HepG2 (cell line): ENCODE data around the gene UQCR10. TPM values are rescaled to one million over a fixed set of nuclear protein-coding genes. Genes with fewer than 3 reads are reported as not detected.

ENCODE experiments used
- ARNT ChIP-seq: fragments of 450-650 bp; IDR thresholded peaks from 2 replicates; pipeline ENCODE4 v1.6.1; 2017
- ATF1 ChIP-seq: IDR thresholded peaks from 2 replicates; pipeline ENCODE4 v1.6.1; 2016; ENCODE audit warnings: mild to moderate bottlenecking, control low read depth
- CEBPZ ChIP-seq: IDR thresholded peaks from 2 replicates; pipeline ENCODE4 v1.6.1; 2012; ENCODE audit warnings: low read length, improper control_type of control experiment
- CHD4 ChIP-seq: fragments of 200-600 bp; sonication (generic); IDR thresholded peaks from 2 replicates; pipeline ENCODE4 v1.7.0; 2017; ENCODE audit warnings: mild to moderate bottlenecking, low read length, borderline replicate concordance
- EHMT2 ChIP-seq: fragments of 200-600 bp; sonication (generic); IDR thresholded peaks from 2 replicates; pipeline ENCODE4 v1.7.0; 2017; ENCODE audit warnings: antibody characterized with exemption, low read depth, low read length, borderline replicate concordance
- EP300 ChIP-seq, 3 experiments: sonication (generic) in 1 of 3; formaldehyde crosslinking in 1 of 3; IDR thresholded peaks; 2 replicates each; pipeline versions ENCODE4 v1.5.1 to v1.6.1; 2011 to 2020; ENCODE audit warnings: low read depth in 2 of 3, low read length in 2 of 3, borderline replicate concordance in 1 of 3, improper control_type of control experiment in 1 of 3, mild to moderate bottlenecking in 1 of 3, missing genetic modification reagents in 1 of 3, moderate library complexity in 1 of 3
- ETV6 ChIP-seq: sonication (generic); formaldehyde crosslinking; conservative IDR thresholded peaks from 2 replicates; pipeline ENCODE4 v1.4.0; 2020; ENCODE audit warnings: missing genetic modification reagents
- GATA4 ChIP-seq: sonication (generic); IDR thresholded peaks from 2 replicates; pipeline ENCODE4 v1.6.1; 2016; ENCODE audit warnings: antibody characterized with exemption, low read depth, borderline replicate concordance
- HIVEP1 ChIP-seq: sonication (generic); formaldehyde crosslinking; IDR thresholded peaks from 2 replicates; pipeline ENCODE4 v1.4.0; 2020; ENCODE audit warnings: mild to moderate bottlenecking, missing genetic modification reagents
- HNRNPLL ChIP-seq: fragments of 200-400 bp; formaldehyde crosslinking; IDR thresholded peaks from 2 replicates; pipeline ENCODE4 v1.6.1; 2017; ENCODE audit warnings: mild to moderate bottlenecking, low read depth, low read length; ENCODE audit not compliant: poor library complexity, severe bottlenecking
- HNRNPUL1 ChIP-seq: fragments of 200-400 bp; formaldehyde crosslinking; IDR thresholded peaks from 2 replicates; pipeline ENCODE4 v1.6.1; 2017; ENCODE audit warnings: low read depth, mild to moderate bottlenecking, low read length, moderate library complexity
- HOXA5 ChIP-seq: sonication (generic); formaldehyde crosslinking; IDR thresholded peaks from 2 replicates; pipeline ENCODE4 v1.4.0; 2020; ENCODE audit warnings: missing genetic modification reagents
- KAT8 ChIP-seq: IDR thresholded peaks from 2 replicates; pipeline ENCODE4 v1.6.1; 2016; ENCODE audit warnings: missing genetic modification reagents, missing compliant biosample characterization
- KMT2B ChIP-seq: IDR thresholded peaks from 2 replicates; pipeline ENCODE4 v1.6.1; 2016; ENCODE audit warnings: missing genetic modification reagents, missing compliant biosample characterization
- MIER3 ChIP-seq: IDR thresholded peaks from 2 replicates; pipeline ENCODE4 v1.6.1; 2016; ENCODE audit warnings: missing compliant biosample characterization, borderline replicate concordance
- MTF1 ChIP-seq: sonication (generic); formaldehyde crosslinking; IDR thresholded peaks from 2 replicates; pipeline ENCODE4 v1.5.0; 2020; ENCODE audit warnings: missing genetic modification reagents
- MYPOP ChIP-seq: sonication (generic); formaldehyde crosslinking; IDR thresholded peaks from 2 replicates; pipeline ENCODE4 v1.8.1; 2023; ENCODE audit warnings: mild to moderate bottlenecking, moderate library complexity, missing genetic modification reagents
- SMC3 ChIP-seq: IDR thresholded peaks from 2 replicates; pipeline ENCODE4 v1.6.1; 2011; ENCODE audit warnings: low read length, improper control_type of control experiment
- STAT5B ChIP-seq: sonication (generic); formaldehyde crosslinking; IDR thresholded peaks from 2 replicates; pipeline ENCODE4 v1.4.0; 2020; ENCODE audit warnings: missing genetic modification reagents
- TFAP4 ChIP-seq: sonication (generic); IDR thresholded peaks from 2 replicates; pipeline ENCODE4 v1.6.1; 2016; ENCODE audit warnings: low read depth, borderline replicate concordance
- ZNF296 ChIP-seq: sonication (generic); formaldehyde crosslinking; conservative IDR thresholded peaks from 2 replicates; pipeline ENCODE4 v1.5.0; 2020; ENCODE audit warnings: mild to moderate bottlenecking, missing genetic modification reagents
- ZNF546 ChIP-seq: sonication (generic); formaldehyde crosslinking; conservative IDR thresholded peaks from 2 replicates; pipeline ENCODE4 v1.8.1; 2023; ENCODE audit warnings: mild to moderate bottlenecking, missing genetic modification reagents
- ZNF552 ChIP-seq: sonication (generic); formaldehyde crosslinking; IDR thresholded peaks from 2 replicates; pipeline ENCODE4 v1.9.0; 2022; ENCODE audit warnings: missing genetic modification reagents, mild to moderate bottlenecking, borderline replicate concordance
- ZNF607 ChIP-seq: sonication (generic); formaldehyde crosslinking; IDR thresholded peaks from 2 replicates; pipeline ENCODE4 v1.5.1; 2020; ENCODE audit warnings: missing genetic modification reagents, mild to moderate bottlenecking, borderline replicate concordance
- ZNF713 ChIP-seq: sonication (generic); formaldehyde crosslinking; IDR thresholded peaks from 2 replicates; pipeline ENCODE4 v1.4.0; 2020; ENCODE audit warnings: mild to moderate bottlenecking, missing genetic modification reagents
- ZNF83 ChIP-seq: sonication (generic); formaldehyde crosslinking; IDR thresholded peaks from 2 replicates; pipeline ENCODE4 v1.4.0; 2020; ENCODE audit warnings: missing genetic modification reagents, mild to moderate bottlenecking, borderline replicate concordance
- polyA plus RNA-seq, 8 experiments: library from polyadenylated mRNA; depleted of rRNA in 3 of 8; stranded (reverse) in 7 of 8; unstranded in 1 of 8; fragments of >200 nt; fragmentation: Illumina TruSeq in 4 of 8; extraction: Trizol in 4 of 8; gene quantifications; 2 replicates each; pipeline versions ENCODE4 v1.2.1 to v1.2.3, GENCODE V29; 2011 to 2016; ENCODE audit warnings: low read depth in 4 of 8, missing spikeins in 1 of 8, mixed read lengths in 1 of 8; ENCODE audit not compliant: insufficient read depth in 1 of 8
- total RNA-seq, 5 experiments: library from RNA; depleted of rRNA; stranded (reverse); fragments of >200 nt; fragmentation: Illumina TruSeq; extraction: Trizol; gene quantifications; 2 replicates each; pipeline ENCODE4 v1.2.3, GENCODE V29; 2016; ENCODE audit warnings: low read depth in 1 of 5

The UQCR10 gene
- total and polyA plus RNA-seq, 2 of the 13 experiments (the other 11 are each of a cell fraction or from before 2014, with no cell fraction given), result 225 to 232 TPM

GRCh38 chr22:29767171-29768051 is at the start of gene UQCR10 (continued):
- TF ChIP-seq KAT8 (CRISPR knock-in tag) (no peak), ARNT (no peak), KMT2B (no peak), HIVEP1 (CRISPR knock-in tag) (no peak), CHD4 (no peak), TFAP4 (no peak), HNRNPLL (no peak), ZNF713 (CRISPR knock-in tag) (0 out of 2 replicates have a peak, but pooled peaks have one; percentile 68), ZNF552 (0 out of 2 replicates have a peak, but pooled peaks have one; percentile 16), ZNF607 (CRISPR knock-in tag) (no peak), EHMT2 (no peak), EP300 (IDR thresholded peaks at IDR 0.05; ENCODE audit: low read depth in 2 of 2, low read length in 2 of 2) (no peak), EP300 (CRISPR knock-in tag; IDR thresholded peaks at IDR 0.05; ENCODE audit: borderline replicate concordance) (no peak), ATF1 (CRISPR knock-in tag) (peak; percentile 52; the same call in 1 of the 2 replicates), MTF1 (CRISPR knock-in tag) (no peak), ZNF83 (0 out of 2 replicates have a peak, but pooled peaks have one; percentile 68), ZNF546 (0 out of 2 replicates have a peak, but pooled peaks have one; percentile 35), CEBPZ (no peak), HNRNPUL1 (no peak), MIER3 (CRISPR knock-in tag) (no peak), ZNF296 (CRISPR knock-in tag) (no peak), MYPOP (CRISPR knock-in tag) (no peak; the same call in 1 of the 2 replicates), HOXA5 (0 out of 2 replicates have a peak, but pooled peaks have one; percentile 27), SMC3 (no peak), GATA4 (no peak), STAT5B (CRISPR knock-in tag) (no peak), ETV6 (CRISPR knock-in tag) (no peak)
